ENCODE results near the gene EXTL2.
"Not testable (repeated sequence)": the region's sequence is repeated elsewhere in the genome, so short reads cannot be mapped to it uniquely, and the experiment has no call there.

Gene EXTL2

DNA sequence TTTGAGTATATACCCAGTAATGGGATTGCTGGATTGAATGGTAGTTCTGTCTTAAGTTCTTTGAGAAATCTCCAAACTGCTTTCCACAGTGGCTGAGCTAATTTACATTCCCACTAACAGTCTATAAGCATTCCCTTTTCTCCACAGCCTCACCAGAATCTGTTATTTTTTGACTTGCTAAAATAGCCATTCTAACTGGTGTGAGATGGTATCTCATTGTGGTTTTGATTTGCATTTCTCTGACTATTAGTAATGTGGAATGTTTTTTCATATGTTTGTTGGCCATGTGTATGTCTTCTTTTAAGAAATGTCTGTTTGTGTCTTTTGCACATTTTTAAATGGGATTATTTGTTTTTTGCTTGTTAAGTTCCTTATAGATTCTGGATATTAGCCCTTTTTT, 39.5 kb downstream of the EXTL2 start:
- ATAC-seq = not testable (repeated sequence)

DNA sequence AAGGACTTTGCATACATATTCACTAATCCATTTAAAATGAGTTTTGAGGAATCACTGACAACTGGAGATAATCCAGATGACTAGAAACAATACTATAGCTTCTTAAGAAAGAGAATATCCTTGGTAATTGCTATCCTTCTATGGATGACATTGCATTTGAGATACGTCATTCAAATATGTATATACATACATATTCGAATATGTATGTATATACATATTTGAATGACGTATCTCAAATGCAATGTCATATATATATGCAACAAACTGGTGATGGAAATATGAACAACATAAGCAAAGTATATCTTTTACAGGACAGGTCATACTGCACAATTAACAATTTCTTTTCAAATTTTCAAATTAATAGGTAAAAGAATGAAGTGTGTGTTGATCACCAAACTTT, 41.7 kb downstream of the EXTL2 start:
- DNase-seq = no peak
- no peak for ATAC-seq

More for the DNA sequence above, 39.5 kb downstream of the EXTL2 start:
- not testable (repeated sequence) for DNase-seq

DNA sequence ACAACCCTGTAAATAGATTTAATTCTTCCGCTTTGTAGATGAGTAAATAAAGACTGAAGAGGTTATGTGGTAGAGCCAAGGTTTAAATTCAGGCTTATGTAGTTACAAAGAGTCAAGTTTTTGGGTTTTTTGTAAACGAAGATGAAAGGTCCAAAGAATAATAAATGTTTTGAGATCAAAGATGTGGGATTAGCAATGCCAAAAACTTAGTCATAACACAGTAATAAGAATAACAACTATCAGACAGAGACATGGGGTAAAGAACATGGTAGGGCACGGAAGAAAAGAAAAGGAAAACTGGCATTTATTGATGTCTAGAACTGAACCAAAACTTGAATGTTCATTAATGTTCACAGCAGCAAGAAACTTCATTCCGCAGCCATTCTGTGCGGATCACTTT, 42.9 kb downstream of the EXTL2 start:
- no peak for DNase-seq
- ATAC-seq = no peak

DNA sequence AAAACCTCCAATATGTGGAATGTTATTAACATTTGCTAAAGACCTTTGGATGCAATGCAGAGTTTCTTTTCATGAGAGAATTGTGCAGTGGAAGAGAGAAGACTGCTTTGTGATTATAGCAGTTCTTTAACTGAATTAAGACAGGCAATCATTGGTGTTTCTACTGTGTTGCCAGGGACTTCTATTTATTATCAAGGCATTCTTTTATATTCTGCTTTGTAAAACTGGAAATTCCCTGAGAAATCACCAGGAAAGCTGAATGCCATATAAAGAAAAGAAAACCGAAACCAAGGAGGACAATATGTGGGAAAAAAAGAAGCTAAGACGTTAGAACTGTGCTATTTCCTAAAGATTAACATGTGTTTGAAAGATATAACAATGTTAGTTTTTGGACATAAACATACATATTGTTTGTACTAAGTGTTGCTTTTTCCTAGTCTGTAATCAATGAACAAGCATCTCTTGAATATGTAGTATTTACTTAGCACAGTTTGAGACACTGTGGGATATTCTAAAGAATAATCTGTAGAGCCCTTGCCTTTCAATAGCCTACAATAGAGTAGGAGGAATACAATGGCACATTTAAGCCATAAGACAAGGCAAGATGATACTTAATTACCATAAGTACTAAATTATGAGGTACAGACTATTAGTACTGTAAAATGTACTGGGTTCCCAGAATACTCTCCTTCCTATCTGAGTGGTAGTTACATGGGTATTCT, 47.1 kb downstream of the EXTL2 start:
- no peak for ATAC-seq
- DNase-seq = no peak

DNA sequence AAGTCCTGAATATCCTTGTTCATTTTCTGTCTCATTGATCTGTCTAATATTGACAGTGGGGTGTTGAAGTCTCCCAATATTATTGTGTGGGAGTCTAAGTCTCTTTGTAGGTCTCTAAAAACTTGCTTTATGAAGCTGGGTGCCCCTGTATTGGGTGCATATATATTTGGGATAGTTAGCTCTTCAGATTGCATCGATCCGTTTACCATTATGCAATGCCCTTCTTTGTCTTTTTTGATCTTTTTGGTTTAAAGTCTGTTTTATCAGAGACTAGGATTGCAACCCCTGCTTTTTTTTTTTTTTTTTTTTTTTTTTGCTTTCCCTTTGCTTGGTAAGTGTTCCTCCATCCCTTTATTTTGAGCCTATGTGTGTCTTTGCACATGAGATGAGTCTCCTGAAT, 51.5 kb downstream of the EXTL2 start:
- not testable (repeated sequence) for DNase-seq, ATAC-seq

DNA sequence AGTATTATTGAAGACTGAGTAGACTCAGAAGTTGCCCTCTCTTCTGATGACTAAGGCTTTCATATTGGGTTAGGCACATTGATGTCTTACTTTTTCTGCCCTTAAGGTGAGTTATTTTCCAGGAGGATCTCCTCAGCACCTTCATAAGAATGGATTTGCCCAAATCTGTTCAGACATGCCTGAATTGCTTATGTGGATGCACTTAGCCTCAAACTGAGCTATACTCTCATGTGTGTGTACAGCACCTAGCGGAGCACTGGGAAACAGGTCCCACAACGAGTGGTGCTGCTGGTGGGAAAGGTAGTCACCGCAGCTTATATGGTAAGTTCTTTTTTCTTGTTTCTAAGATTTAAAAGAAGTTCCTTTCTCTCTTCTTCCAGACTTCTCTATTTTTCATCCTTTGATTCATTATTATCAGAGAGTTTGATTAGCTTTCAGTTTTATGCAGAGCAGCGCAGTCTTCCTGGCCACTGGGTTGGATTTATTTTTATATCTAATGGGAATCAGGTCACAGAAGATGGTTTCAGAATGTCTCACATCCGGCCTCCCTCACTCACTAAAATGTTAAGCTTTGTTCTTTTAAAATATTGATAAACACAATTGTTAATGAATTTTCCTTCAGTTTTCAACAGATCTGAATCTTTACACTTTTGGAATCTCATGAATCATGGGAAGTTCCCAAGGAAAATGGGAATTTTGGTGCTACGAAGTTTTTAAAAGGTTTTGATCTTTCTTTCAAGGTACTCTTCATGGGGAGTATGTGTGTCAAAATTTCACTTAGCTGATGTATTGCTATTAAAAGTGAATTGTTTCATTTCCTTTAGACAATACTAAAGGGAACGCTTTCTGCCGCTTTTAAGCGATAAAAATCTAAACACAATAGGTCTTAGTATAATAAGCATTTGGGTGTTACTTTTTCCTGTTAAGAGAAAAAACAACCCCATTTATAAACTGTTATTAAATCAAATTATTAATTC, 58.5 kb downstream of the EXTL2 start:
- peak; percentile 23 for ATAC-seq
- no peak for DNase-seq

DNA sequence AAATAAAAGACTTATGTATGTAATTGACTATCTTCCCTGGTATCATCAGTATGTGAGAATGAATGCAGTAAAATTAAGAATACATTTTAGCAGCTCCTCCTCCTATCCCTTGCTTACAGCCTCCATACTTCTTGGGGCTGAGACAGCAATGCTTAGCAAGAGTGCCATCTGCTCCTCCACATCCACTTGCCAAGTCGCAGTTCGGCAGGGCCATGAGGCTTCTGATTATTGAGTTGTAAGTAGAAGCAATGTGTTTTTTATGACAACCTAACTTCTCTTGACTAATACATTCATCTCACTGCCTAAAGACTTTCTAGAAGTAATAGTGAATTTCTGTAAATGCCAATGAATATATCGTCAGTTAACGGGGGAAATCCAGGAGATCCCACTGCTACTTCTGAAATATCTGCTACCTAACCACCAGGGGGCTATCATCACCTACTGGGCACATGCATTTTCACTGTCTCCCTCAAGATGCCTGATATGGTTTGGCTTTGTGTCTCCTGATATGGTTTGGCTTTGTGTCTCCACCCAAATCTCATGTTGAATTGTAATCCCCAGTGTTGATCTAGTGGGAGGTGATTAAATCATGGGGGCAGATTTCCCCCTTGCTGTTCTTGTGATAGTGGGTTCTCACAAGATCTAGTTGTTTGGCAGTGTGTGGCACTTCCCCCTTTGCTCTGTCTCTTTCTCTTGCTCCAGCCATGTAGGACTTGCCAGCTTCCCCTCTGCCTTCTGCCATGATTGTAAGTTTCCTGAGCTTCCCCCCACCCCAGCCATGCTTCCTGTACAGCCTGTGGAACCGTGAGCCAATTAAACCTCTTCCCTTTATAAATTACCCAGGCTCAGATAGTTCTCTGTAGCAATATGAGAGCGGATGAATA, 59.6 kb downstream of the EXTL2 start:
- DNase-seq = no peak
- no peak for ATAC-seq

DNA sequence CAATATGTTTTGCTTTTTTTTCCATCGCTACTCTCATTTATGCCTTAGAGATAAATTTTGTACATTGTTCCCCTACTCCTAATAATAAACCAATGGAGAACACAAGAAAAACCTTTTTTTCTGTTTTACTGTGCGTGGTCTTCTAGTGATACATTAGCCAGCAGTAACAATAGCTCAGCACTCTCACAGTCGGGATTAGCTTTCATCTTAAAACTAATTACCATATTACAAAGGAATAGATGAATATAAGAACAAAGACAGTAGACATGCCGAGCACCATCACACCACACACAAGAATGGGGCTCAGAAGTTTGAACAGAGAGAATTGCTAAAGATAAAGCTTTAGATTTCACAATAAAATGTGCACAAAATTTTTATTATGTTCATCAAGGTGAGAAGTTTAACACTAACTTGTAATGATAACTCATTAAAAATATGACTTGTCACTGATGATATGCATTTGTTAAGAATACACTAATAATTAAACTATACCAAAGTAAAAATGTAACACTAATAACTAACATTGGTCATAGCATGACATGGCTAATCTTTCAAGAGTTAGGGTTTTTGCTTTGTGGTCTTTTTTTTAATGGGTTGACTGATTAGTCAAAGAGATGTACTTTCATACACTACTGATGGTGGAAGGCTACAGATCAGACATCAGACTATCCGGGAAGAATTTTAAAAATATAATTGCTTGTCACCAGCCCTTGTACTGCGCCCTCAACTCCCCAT, 61.8 kb downstream of the EXTL2 start:
- DNase-seq (no peak), ATAC-seq (no peak)

DNA sequence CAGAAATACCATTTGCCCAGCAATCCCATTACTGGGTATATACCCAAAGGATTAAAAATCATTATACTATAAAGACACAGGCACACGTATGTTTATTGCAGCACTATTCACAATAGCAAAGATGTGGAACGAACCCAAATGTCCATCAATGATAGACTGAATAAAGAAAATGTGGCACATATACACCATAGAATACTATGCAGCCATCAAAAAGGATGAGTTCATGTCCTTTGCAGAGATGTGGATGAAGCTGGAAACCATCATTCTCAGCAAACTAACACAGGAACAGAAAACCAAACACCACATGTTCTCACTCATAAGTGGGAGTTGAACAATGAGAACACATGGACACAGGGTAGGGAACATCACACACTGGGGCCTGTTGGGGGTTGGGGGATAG, 69.0 kb downstream of the EXTL2 start:
- not testable (repeated sequence) for DNase-seq, ATAC-seq
